Adrenal gland (tissue), 5 donors: ENCODE data around the gene ALOX15B.

Source experiments
- CTCF ChIP-seq, 6 experiments: fragments of 450-650 bp in 4 of 6; fragments of 200-600 bp in 2 of 6; sonication (generic) in 1 of 6; IDR thresholded peaks; 1 replicate in 5 of 6; 2 replicates in 1 of 6; pipeline versions ENCODE4 v1.5.1 to v1.8.0; 2016 to 2021; ENCODE audit warnings: antibody characterized with exemption in 6 of 6, mild to moderate bottlenecking in 2 of 6, moderate library complexity in 1 of 6
- POLR2A ChIP-seq, 2 donors: fragments of 450-650 bp; IDR thresholded peaks; one replicate each; pipeline ENCODE4 v1.6.1; 2017; ENCODE audit warnings: antibody characterized with exemption in 2 of 2, mild to moderate bottlenecking in 2 of 2, moderate library complexity in 1 of 2
- donor health status: DM: no; HTN: no; CAD: no.

GRCh38 chr17:8048236-8048635 lies 9.4 kb downstream of the ALOX15B start:
- TF ChIP-seq CTCF (IDR thresholded peaks at IDR 0.05) (no peak), POLR2A (IDR thresholded peaks at IDR 0.05) (no peak)
